ENCODE results near the gene FADS1.

The FADS1 gene

GRCh38 chr11:61816736-61817455 is at the start of gene FADS1:
Gene FADS1 (minus strand): TSS chr11:61817003. CDS start chr11:61816929, 74 bp downstream.
- peak in 1 of 2 donors; percentile 21 for DNase-seq (ENCODE audit: low read depth in 2 of 2)

- DNase-seq (ENCODE audit: low read depth in 2 of 2): no peak
Measured at GRCh38 chr11:61866231-61866957, 49.6 kb upstream of the FADS1 start.

- DNase-seq (ENCODE audit: low read depth in 2 of 2): no peak
Measured at GRCh38 chr11:61864814-61865775, 48.3 kb upstream of the FADS1 start.

GRCh38 chr11:61863548-61864081 is 46.8 kb upstream of the FADS1 start:
- no peak for DNase-seq (ENCODE audit: low read depth in 2 of 2)

GRCh38 chr11:61862714-61863547 is 46.1 kb upstream of the FADS1 start:
- no peak for DNase-seq (ENCODE audit: low read depth in 2 of 2)

- DNase-seq (ENCODE audit: low read depth in 2 of 2): no peak
Measured at GRCh38 chr11:61861634-61862033, 44.8 kb upstream of the FADS1 start.

GRCh38 chr11:61860054-61860903 is 43.5 kb upstream of the FADS1 start:
- DNase-seq (ENCODE audit: low read depth in 2 of 2): no peak

GRCh38 chr11:61855939-61856680 is 39.3 kb upstream of the FADS1 start:
- DNase-seq (ENCODE audit: low read depth in 2 of 2): no peak

- no peak for DNase-seq (ENCODE audit: low read depth in 2 of 2)
Measured at GRCh38 chr11:61854966-61855714, 38.3 kb upstream of the FADS1 start.

- DNase-seq (ENCODE audit: low read depth in 2 of 2): no peak
Measured at GRCh38 chr11:61854206-61854895, 37.5 kb upstream of the FADS1 start.

GRCh38 chr11:61853698-61854169 is 36.9 kb upstream of the FADS1 start:
- DNase-seq (ENCODE audit: low read depth in 2 of 2): no peak

- no peak for DNase-seq (ENCODE audit: low read depth in 2 of 2)
Measured at GRCh38 chr11:61851900-61852295, 35.1 kb upstream of the FADS1 start.

GRCh38 chr11:61851113-61851899 is 34.5 kb upstream of the FADS1 start:
- DNase-seq (ENCODE audit: low read depth in 2 of 2): no peak

GRCh38 chr11:61850687-61851086 is 33.9 kb upstream of the FADS1 start:
- no peak for DNase-seq (ENCODE audit: low read depth in 2 of 2)

GRCh38 chr11:61848631-61849030 is 31.8 kb upstream of the FADS1 start:
- DNase-seq (ENCODE audit: low read depth in 2 of 2): no peak

- DNase-seq (ENCODE audit: low read depth in 2 of 2): no peak
Measured at GRCh38 chr11:61847914-61848581, 31.2 kb upstream of the FADS1 start.

All from stimulated activated CD4-positive, alpha-beta T cell treated with anti-CD3 and anti-CD28 coated beads, Interleukin-1b, Interleukin-23, amount 100 ng/mL, for 1 hour (primary cell).